Right atrium auricular region (tissue), 2 donors: ENCODE data around the gene VPS37B. TPM values are rescaled to one million over a fixed set of nuclear protein-coding genes. Genes with fewer than 3 reads are reported as not detected.
"Not testable (repeated sequence)": the region's sequence is repeated elsewhere in the genome, so short reads cannot be mapped to it uniquely, and the experiment has no call there.

ENCODE experiments used
- DNase-seq: peaks from one replicate; pipeline ENCODE4 v3.0.0-alpha.2; 2019; ENCODE audit warnings: low spot score
- H3K27ac ChIP-seq, 2 donors: fragments of 200-600 bp; sonication (generic); 1 replicate in 1 of 2; 2 replicates in 1 of 2; pipeline ENCODE4 v1.5.1; 2016 to 2019
- H3K27me3 ChIP-seq, 2 donors: fragments of 200-600 bp; sonication (generic); one replicate each; pipeline versions ENCODE4 v1.5.1 to v1.6.0; 2017 to 2019
- H3K36me3 ChIP-seq: fragments of 200-600 bp; sonication (generic); one replicate; pipeline ENCODE4 v1.5.1; 2016
- H3K4me1 ChIP-seq, 2 donors: fragments of 200-600 bp; sonication (generic); one replicate each; pipeline versions ENCODE4 v1.5.1 to v1.6.0; 2017 to 2019
- H3K4me3 ChIP-seq, 2 donors: fragments of 200-600 bp; sonication (generic); 1 replicate in 1 of 2; 2 replicates in 1 of 2; pipeline ENCODE4 v1.5.1; 2017 to 2019; ENCODE audit warnings: mild to moderate bottlenecking in 1 of 2, moderate library complexity in 1 of 2
- H3K9me3 ChIP-seq, 2 donors: fragments of 200-600 bp; sonication (generic); one replicate each; pipeline ENCODE4 v1.5.1; 2019
- total RNA-seq, 2 donors: library from RNA; depleted of rRNA; stranded (reverse); fragments of >200 nt; gene quantifications; one replicate each; pipeline ENCODE4 v1.1.0, GENCODE V29; 2016
- TF ChIP-seq, protein P1 (sequence below), 2 donors: fragments of 200-600 bp; sonication (generic); IDR thresholded peaks; one replicate each; pipeline ENCODE4 v1.5.1; 2019; ENCODE audit warnings: antibody characterized with exemption in 2 of 2

The VPS37B gene
- total RNA-seq, 2 donors from 2014 or later: 28.5 to 41.1 TPM

DNA sequence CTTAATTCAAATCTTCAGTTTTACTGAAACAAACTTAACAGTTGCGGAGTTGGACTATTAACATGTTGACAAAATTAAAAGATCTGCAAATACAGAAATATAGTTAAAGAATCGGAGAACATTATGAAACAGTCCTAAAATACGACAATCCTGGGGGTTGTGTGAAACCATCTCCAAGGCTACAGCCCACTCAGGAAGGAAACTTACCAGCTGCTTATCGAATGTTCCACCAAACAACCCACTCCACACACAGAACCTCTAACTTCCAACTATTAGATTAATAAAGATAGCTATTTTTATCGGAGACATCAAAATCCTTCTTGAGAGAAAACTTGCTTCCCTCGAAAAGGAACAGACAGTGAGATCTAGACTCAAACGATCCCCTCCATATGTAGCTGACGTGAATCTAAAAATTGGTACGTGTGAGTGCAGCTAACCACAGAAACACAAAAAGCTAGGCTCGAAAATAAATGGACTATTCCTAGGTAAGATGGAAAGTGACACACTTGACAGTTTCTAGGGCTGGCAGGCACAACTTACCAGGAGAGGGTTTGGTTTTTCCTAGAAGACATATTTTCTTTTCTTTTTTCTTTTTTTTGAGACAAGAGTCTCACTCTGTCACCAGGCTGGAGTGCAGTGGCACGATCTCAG is 12.9 kb downstream of the VPS37B start:
- Histone ChIP-seq H3K27me3 (no peaks in the 10 kb centered on the region), H3K9me3 (no peaks in the 10 kb centered on the region), H3K4me1 (peaks cover 0 to 89% of the 10 kb centered on the region in 2 donors), H3K36me3 (no peaks in the 10 kb centered on the region), H3K27ac (no peak overlapping the region), H3K4me3 (no peak overlapping the region)
- TF ChIP-seq, protein P1, sequence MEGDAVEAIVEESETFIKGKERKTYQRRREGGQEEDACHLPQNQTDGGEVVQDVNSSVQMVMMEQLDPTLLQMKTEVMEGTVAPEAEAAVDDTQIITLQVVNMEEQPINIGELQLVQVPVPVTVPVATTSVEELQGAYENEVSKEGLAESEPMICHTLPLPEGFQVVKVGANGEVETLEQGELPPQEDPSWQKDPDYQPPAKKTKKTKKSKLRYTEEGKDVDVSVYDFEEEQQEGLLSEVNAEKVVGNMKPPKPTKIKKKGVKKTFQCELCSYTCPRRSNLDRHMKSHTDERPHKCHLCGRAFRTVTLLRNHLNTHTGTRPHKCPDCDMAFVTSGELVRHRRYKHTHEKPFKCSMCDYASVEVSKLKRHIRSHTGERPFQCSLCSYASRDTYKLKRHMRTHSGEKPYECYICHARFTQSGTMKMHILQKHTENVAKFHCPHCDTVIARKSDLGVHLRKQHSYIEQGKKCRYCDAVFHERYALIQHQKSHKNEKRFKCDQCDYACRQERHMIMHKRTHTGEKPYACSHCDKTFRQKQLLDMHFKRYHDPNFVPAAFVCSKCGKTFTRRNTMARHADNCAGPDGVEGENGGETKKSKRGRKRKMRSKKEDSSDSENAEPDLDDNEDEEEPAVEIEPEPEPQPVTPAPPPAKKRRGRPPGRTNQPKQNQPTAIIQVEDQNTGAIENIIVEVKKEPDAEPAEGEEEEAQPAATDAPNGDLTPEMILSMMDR (IDR thresholded peaks at IDR 0.05): no peak
- DNase-seq: no peak

GRCh38 chr12:122880668-122881067 is 15.3 kb downstream of the VPS37B start:
- Histone ChIP-seq H3K4me3 (no peak overlapping the region), H3K27me3 (no peaks in the 10 kb centered on the region), H3K36me3 (no peaks in the 10 kb centered on the region), H3K27ac (peak overlapping the region; percentile 45 to 50), H3K4me1 (peaks cover 0 to 93% of the 10 kb centered on the region in 2 donors), H3K9me3 (no peaks in the 10 kb centered on the region)
- DNase-seq: no peak
- TF ChIP-seq, protein P1 (IDR thresholded peaks at IDR 0.05): peak in 1 of 2 donors; percentile 57

GRCh38 chr12:122880155-122880667 is 15.7 kb downstream of the VPS37B start:
- Histone ChIP-seq H3K4me3 (no peak overlapping the region), H3K27me3 (no peaks in the 10 kb centered on the region), H3K4me1 (peaks cover 0 to 97% of the 10 kb centered on the region in 2 donors), H3K27ac (peak overlapping the region; percentile 45 to 50), H3K9me3 (no peaks in the 10 kb centered on the region), H3K36me3 (no peaks in the 10 kb centered on the region)
- TF ChIP-seq, protein P1 (IDR thresholded peaks at IDR 0.05): no peak
- DNase-seq: no peak

GRCh38 chr12:122878780-122879612 is 16.9 kb downstream of the VPS37B start:
- DNase-seq: no peak

DNA sequence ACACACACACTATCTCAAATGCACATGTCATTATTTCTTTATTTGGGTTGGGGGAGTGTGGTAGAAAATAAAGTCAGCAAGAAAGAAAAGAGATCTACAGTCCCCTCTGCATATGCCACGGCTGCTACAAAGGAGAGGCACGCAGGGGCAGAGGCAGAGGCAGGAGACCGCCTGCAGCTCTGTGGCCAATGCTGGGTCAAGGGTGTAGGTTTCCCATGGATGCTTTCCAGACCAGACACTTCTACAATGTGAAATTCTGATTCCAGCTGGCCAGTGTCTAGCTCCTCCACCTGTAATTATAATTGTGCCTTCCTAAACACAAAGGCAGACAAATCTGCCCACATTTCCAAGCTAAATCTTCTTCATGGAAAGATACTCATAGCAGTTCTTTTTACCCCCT is 19.2 kb downstream of the VPS37B start:
- Histone ChIP-seq H3K27me3 (no peaks in the 10 kb centered on the region), H3K9me3 (no peaks in the 10 kb centered on the region), H3K36me3 (no peaks in the 10 kb centered on the region), H3K4me3 (no peak overlapping the region), H3K27ac (no peak overlapping the region), H3K4me1 (peaks cover 0 to 91% of the 10 kb centered on the region in 2 donors)
- no peak for DNase-seq
- TF ChIP-seq, protein P1 (IDR thresholded peaks at IDR 0.05): no peak

More at GRCh38 chr12:122878780-122879612, 16.9 kb downstream of the VPS37B start:
- Histone ChIP-seq H3K27ac (peak overlapping the region in 1 of 2 donors; percentile 45), H3K27me3 (no peaks in the 10 kb centered on the region), H3K4me1 (peaks cover 0 to 91% of the 10 kb centered on the region in 2 donors), H3K36me3 (no peaks in the 10 kb centered on the region), H3K9me3 (no peaks in the 10 kb centered on the region), H3K4me3 (no peak overlapping the region)
- TF ChIP-seq, protein P1 (IDR thresholded peaks at IDR 0.05): no peak

DNA sequence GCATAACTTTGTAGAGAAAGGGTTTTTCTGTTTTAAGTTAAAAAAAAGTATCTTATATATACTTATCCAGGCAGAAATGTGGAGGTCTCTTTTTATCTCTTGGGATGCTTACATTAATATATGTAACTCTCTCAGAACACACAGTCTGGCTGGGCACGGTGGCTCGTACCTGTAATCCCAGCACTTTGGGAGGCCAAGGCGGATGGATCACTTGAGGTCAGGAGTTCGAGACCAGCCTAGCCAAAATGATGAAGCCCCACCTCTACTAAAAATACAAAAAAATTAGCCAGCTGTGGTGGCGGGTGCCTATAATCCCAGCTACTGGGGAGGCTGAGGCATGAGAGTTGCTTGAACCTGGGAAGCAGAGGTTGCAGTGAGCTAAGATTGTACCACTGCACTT is 19.6 kb downstream of the VPS37B start:
- H3K9me3 ChIP-seq, DNase-seq, H3K27ac ChIP-seq, H3K4me3 ChIP-seq, H3K36me3 ChIP-seq, H3K27me3 ChIP-seq: not testable (repeated sequence)
- peaks cover 0 to 91% of the 10 kb centered on the region in 2 donors for H3K4me1 ChIP-seq
